ENCODE measurements around the gene ZC3HAV1L.

ZC3HAV1L gene

GRCh38 chr7:139043823-139044812 lies 8.3 kb upstream of the ZC3HAV1L start:
- H3K9ac ChIP-seq (ENCODE audit: low read depth, low read length, poor library complexity) = no peak overlapping the region
- H2BK5ac ChIP-seq (ENCODE audit: low read length) = no peak overlapping the region
- H3K27me3 ChIP-seq (ENCODE audit: control insufficient read depth in 3 of 3, insufficient read depth in 3 of 3, low read depth in 1 of 3, low read length in 3 of 3) = no peaks in the 10 kb centered on the region
- no peak overlapping the region for H3K4me3 ChIP-seq (ENCODE audit: low read length in 2 of 2)
- no peak overlapping the region for H2BK120ac ChIP-seq (ENCODE audit: low read depth, low read length)
- H3K79me1 ChIP-seq (ENCODE audit: low read depth, low read length) = no peaks in the 10 kb centered on the region
- no peak overlapping the region for H3K23ac ChIP-seq (ENCODE audit: low read depth, low read length, poor library complexity)
- H3K4me1 ChIP-seq (ENCODE audit: control insufficient read depth in 2 of 2, insufficient read depth in 1 of 2, low read depth in 1 of 2, low read length in 2 of 2) = peaks cover 0 to 2% of the 10 kb centered on the region in 2 donors
- H2BK12ac ChIP-seq (ENCODE audit: low read length) = no peak overlapping the region
- no peak overlapping the region for H3K14ac ChIP-seq (ENCODE audit: low read length)
- no peak overlapping the region for H3K27ac ChIP-seq (replicated peaks; ENCODE audit: low read length)
- no peak overlapping the region for H2BK15ac ChIP-seq (ENCODE audit: low read length)
- no peak overlapping the region for H3K4ac ChIP-seq (ENCODE audit: low read length)
- no peak overlapping the region for H4K8ac ChIP-seq (ENCODE audit: low read depth, low read length)
- WGBS, 2 donors (ENCODE audit: extremely low coverage in 2 of 2, insufficient read length in 2 of 2, insufficient replicate concordance in 1 of 2) = no CpG with 5 or more reads among the region's 14 CpGs
- no peak overlapping the region for H2AFZ ChIP-seq (ENCODE audit: low read length)
- DNase-seq (ENCODE audit: low spot score) = no peak
- no peaks in the 10 kb centered on the region for H3K9me3 ChIP-seq (replicated peaks in 1 of 2; ENCODE audit: control insufficient read depth in 2 of 2, insufficient read depth in 1 of 2, low read depth in 1 of 2, low read length in 2 of 2)
- no peak overlapping the region for H3K18ac ChIP-seq (ENCODE audit: low read length)
- H3K36me3 ChIP-seq (replicated peaks in 1 of 2; ENCODE audit: control insufficient read depth in 2 of 2, insufficient read depth in 2 of 2, low read length in 2 of 2) = peaks cover 0 to 37% of the 10 kb centered on the region in 2 donors
- H3K4me2 ChIP-seq (ENCODE audit: insufficient read depth, low read length, poor library complexity, severe bottlenecking) = no peak overlapping the region
- no peak overlapping the region for H2AK5ac ChIP-seq (ENCODE audit: low read depth, low read length)
- no peak overlapping the region for H4K91ac ChIP-seq (ENCODE audit: low read depth, low read length, poor library complexity)

DNA sequence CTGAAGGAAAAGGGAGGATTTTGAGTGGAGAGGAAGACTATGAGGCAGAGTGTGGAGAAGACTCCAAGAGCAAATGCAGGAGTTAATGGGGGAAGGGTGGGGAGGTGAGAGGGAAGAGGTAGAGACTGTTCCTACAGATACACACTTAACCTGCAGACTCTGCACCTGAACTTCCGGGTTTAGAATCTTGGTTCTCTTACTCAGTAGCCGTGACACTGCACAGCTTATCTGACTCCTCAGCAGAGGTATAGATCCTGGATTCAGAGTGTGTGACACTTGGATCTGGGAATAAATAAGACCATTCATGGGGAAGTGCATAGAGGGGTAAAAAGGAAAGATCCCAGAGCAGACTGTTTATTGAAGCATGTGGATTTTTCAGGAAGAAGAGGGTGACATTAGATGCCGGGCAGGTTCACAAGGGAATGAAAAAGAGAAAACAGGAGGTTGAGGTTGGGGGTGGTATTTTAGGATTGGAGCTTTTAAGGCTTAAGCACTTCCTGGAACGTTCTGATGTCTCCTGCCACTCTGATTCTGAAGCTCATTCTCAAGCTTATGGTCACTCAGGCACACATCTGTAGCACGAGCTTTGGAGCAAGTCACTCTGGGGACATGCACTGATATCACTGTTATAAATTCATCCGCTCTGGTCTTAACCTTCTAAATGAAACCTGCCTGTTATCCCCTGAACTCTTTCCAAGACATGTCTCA lies 5.7 kb upstream of the ZC3HAV1L start:
- no CpG with 5 or more reads among the region's 6 CpGs for WGBS, 2 donors (ENCODE audit: extremely low coverage in 2 of 2, insufficient read length in 2 of 2, insufficient replicate concordance in 1 of 2)
- peaks cover 0 to 12% (median 0%) of the 10 kb centered on the region in 3 experiments for H3K27me3 ChIP-seq (ENCODE audit: control insufficient read depth in 3 of 3, insufficient read depth in 3 of 3, low read depth in 1 of 3, low read length in 3 of 3)
- no peak overlapping the region for H2BK15ac ChIP-seq (ENCODE audit: low read length)
- no peak overlapping the region for H2BK12ac ChIP-seq (ENCODE audit: low read length)
- peaks cover 0 to 5% of the 10 kb centered on the region in 2 donors for H3K9me3 ChIP-seq (replicated peaks in 1 of 2; ENCODE audit: control insufficient read depth in 2 of 2, insufficient read depth in 1 of 2, low read depth in 1 of 2, low read length in 2 of 2)
- H3K36me3 ChIP-seq (replicated peaks in 1 of 2; ENCODE audit: control insufficient read depth in 2 of 2, insufficient read depth in 2 of 2, low read length in 2 of 2) = peaks cover 0 to 18% of the 10 kb centered on the region in 2 donors
- H4K91ac ChIP-seq (ENCODE audit: low read depth, low read length, poor library complexity) = no peak overlapping the region
- no peak overlapping the region for H2AFZ ChIP-seq (ENCODE audit: low read length)
- H3K18ac ChIP-seq (ENCODE audit: low read length) = no peak overlapping the region
- no peak overlapping the region for H3K23ac ChIP-seq (ENCODE audit: low read depth, low read length, poor library complexity)
- no peak overlapping the region for H3K4me3 ChIP-seq (ENCODE audit: low read length in 2 of 2)
- no peak overlapping the region for H2AK5ac ChIP-seq (ENCODE audit: low read depth, low read length)
- no peak overlapping the region for H3K4me2 ChIP-seq (ENCODE audit: insufficient read depth, low read length, poor library complexity, severe bottlenecking)
- H2BK120ac ChIP-seq (ENCODE audit: low read depth, low read length) = no peak overlapping the region
- H3K79me1 ChIP-seq (ENCODE audit: low read depth, low read length) = no peaks in the 10 kb centered on the region
- no peak overlapping the region for H4K8ac ChIP-seq (ENCODE audit: low read depth, low read length)
- no peak overlapping the region for H3K4ac ChIP-seq (ENCODE audit: low read length)
- peaks cover 0 to 2% of the 10 kb centered on the region in 2 donors for H3K4me1 ChIP-seq (ENCODE audit: control insufficient read depth in 2 of 2, insufficient read depth in 1 of 2, low read depth in 1 of 2, low read length in 2 of 2)
- no peak overlapping the region for H3K9ac ChIP-seq (ENCODE audit: low read depth, low read length, poor library complexity)
- no peak for DNase-seq (ENCODE audit: low spot score)
- no peak overlapping the region for H2BK5ac ChIP-seq (ENCODE audit: low read length)
- no peak overlapping the region for H3K27ac ChIP-seq (replicated peaks; ENCODE audit: low read length)
- H3K14ac ChIP-seq (ENCODE audit: low read length) = no peak overlapping the region

DNA sequence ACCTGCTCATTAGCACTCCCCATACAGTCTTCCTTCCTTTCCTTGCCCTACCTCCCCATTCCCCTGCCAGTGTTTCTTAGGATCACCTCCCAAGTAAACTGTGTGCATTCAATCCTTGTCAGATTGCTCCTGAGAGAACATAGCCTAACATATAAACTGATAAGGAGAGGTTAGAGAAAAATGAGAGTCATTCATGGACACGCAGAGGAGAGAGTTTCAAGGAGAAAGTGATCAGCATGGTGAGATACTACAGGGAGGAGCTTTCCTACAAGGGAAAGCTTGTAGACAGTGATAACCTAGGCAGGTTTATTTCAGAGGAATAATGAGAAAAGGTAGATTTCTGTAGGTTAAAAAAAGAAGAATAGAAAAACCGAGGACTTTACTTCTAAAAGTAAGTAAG lies 2.8 kb upstream of the ZC3HAV1L start:
- WGBS, 2 donors (ENCODE audit: extremely low coverage in 2 of 2, insufficient read length in 2 of 2, insufficient replicate concordance in 1 of 2) = no CpG with 5 or more reads among the region's 2 CpGs
- no peak overlapping the region for H3K23ac ChIP-seq (ENCODE audit: low read depth, low read length, poor library complexity)
- no peak overlapping the region for H2BK120ac ChIP-seq (ENCODE audit: low read depth, low read length)
- no peak overlapping the region for H4K8ac ChIP-seq (ENCODE audit: low read depth, low read length)
- H2BK5ac ChIP-seq (ENCODE audit: low read length) = no peak overlapping the region
- H3K27me3 ChIP-seq (ENCODE audit: control insufficient read depth in 3 of 3, insufficient read depth in 3 of 3, low read depth in 1 of 3, low read length in 3 of 3) = peaks cover 0 to 38% (median 0%) of the 10 kb centered on the region in 3 experiments
- H3K79me1 ChIP-seq (ENCODE audit: low read depth, low read length) = peaks cover 7% of the 10 kb centered on the region
- H2AFZ ChIP-seq (ENCODE audit: low read length) = no peak overlapping the region
- no peak overlapping the region for H2AK5ac ChIP-seq (ENCODE audit: low read depth, low read length)
- peaks cover 0 to 1% of the 10 kb centered on the region in 2 donors for H3K36me3 ChIP-seq (replicated peaks in 1 of 2; ENCODE audit: control insufficient read depth in 2 of 2, insufficient read depth in 2 of 2, low read length in 2 of 2)
- no peak overlapping the region for H3K4me3 ChIP-seq (ENCODE audit: low read length in 2 of 2)
- H4K91ac ChIP-seq (ENCODE audit: low read depth, low read length, poor library complexity) = no peak overlapping the region
- H3K4ac ChIP-seq (ENCODE audit: low read length) = no peak overlapping the region
- H3K4me2 ChIP-seq (ENCODE audit: insufficient read depth, low read length, poor library complexity, severe bottlenecking) = no peak overlapping the region
- H2BK15ac ChIP-seq (ENCODE audit: low read length) = no peak overlapping the region
- no peak overlapping the region for H3K18ac ChIP-seq (ENCODE audit: low read length)
- no peaks in the 10 kb centered on the region for H3K4me1 ChIP-seq (ENCODE audit: control insufficient read depth in 2 of 2, insufficient read depth in 1 of 2, low read depth in 1 of 2, low read length in 2 of 2)
- H3K9me3 ChIP-seq (replicated peaks in 1 of 2; ENCODE audit: control insufficient read depth in 2 of 2, insufficient read depth in 1 of 2, low read depth in 1 of 2, low read length in 2 of 2) = peaks cover 0 to 12% of the 10 kb centered on the region in 2 donors
- no peak overlapping the region for H3K14ac ChIP-seq (ENCODE audit: low read length)
- no peak overlapping the region for H3K27ac ChIP-seq (replicated peaks; ENCODE audit: low read length)
- no peak overlapping the region for H3K9ac ChIP-seq (ENCODE audit: low read depth, low read length, poor library complexity)
- no peak overlapping the region for H2BK12ac ChIP-seq (ENCODE audit: low read length)
- DNase-seq (ENCODE audit: low spot score) = no peak

- Histone ChIP-seq H3K79me1 (ENCODE audit: low read depth, low read length) (peaks cover 7% of the 10 kb centered on the region), H3K4me2 (ENCODE audit: insufficient read depth, low read length, poor library complexity, severe bottlenecking) (no peak overlapping the region), H2BK12ac (ENCODE audit: low read length) (no peak overlapping the region), H2AK5ac (ENCODE audit: low read depth, low read length) (no peak overlapping the region), H3K4ac (ENCODE audit: low read length) (no peak overlapping the region), H3K9ac (ENCODE audit: low read depth, low read length, poor library complexity) (no peak overlapping the region), H2AFZ (ENCODE audit: low read length) (no peak overlapping the region), H3K4me1 (ENCODE audit: control insufficient read depth in 2 of 2, insufficient read depth in 1 of 2, low read depth in 1 of 2, low read length in 2 of 2) (no peaks in the 10 kb centered on the region), H3K14ac (ENCODE audit: low read length) (no peak overlapping the region), H3K9me3 (replicated peaks in 1 of 2; ENCODE audit: control insufficient read depth in 2 of 2, insufficient read depth in 1 of 2, low read depth in 1 of 2, low read length in 2 of 2) (peaks cover 0 to 12% of the 10 kb centered on the region in 2 donors), H3K4me3 (ENCODE audit: low read length in 2 of 2) (no peak overlapping the region), H2BK5ac (ENCODE audit: low read length) (no peak overlapping the region), H2BK15ac (ENCODE audit: low read length) (no peak overlapping the region), H3K27me3 (ENCODE audit: control insufficient read depth in 3 of 3, insufficient read depth in 3 of 3, low read depth in 1 of 3, low read length in 3 of 3) (peaks cover 0 to 43% (median 0%) of the 10 kb centered on the region in 3 experiments), H4K91ac (ENCODE audit: low read depth, low read length, poor library complexity) (no peak overlapping the region), H2BK120ac (ENCODE audit: low read depth, low read length) (no peak overlapping the region), H3K36me3 (replicated peaks in 1 of 2; ENCODE audit: control insufficient read depth in 2 of 2, insufficient read depth in 2 of 2, low read length in 2 of 2) (peaks cover 0 to 4% of the 10 kb centered on the region in 2 donors), H3K23ac (ENCODE audit: low read depth, low read length, poor library complexity) (no peak overlapping the region), H3K27ac (replicated peaks; ENCODE audit: low read length) (no peak overlapping the region), H4K8ac (ENCODE audit: low read depth, low read length) (no peak overlapping the region), H3K18ac (ENCODE audit: low read length) (no peak overlapping the region)
- no peak for DNase-seq (ENCODE audit: low spot score)
- WGBS, 2 donors (ENCODE audit: extremely low coverage in 2 of 2, insufficient read length in 2 of 2, insufficient replicate concordance in 1 of 2) = no CpG with 5 or more reads among the region's 3 CpGs
These were observed 1.1 kb upstream of the ZC3HAV1L start for GRCh38 chr7:139036901-139037300.
